H9 (cell line): ENCODE measurements around the gene ADGRG2. TPM values are rescaled to one million over a fixed set of nuclear protein-coding genes. Genes with fewer than 3 reads are reported as not detected.

ENCODE experiments used
- DNase-seq: peaks from one replicate; pipeline ENCODE4 v3.0.0-alpha.2; 2017
- H2AFZ ChIP-seq: one replicate; pipeline ENCODE4 v1.6.1; 2013; ENCODE audit warnings: mild to moderate bottlenecking, low read length, control low read depth, moderate library complexity
- H2AK5ac ChIP-seq: 2 replicates; pipeline ENCODE4 v1.6.1; 2013; ENCODE audit warnings: low read length, control low read depth, mixed read lengths; ENCODE audit not compliant: insufficient read length
- H2BK120ac ChIP-seq: one replicate; pipeline ENCODE4 v1.6.1; 2013; ENCODE audit warnings: low read depth, mild to moderate bottlenecking, low read length, control low read depth, inconsistent platforms; ENCODE audit not compliant: poor library complexity, severe bottlenecking
- H2BK12ac ChIP-seq: 2 replicates; pipeline ENCODE4 v1.6.1; 2013; ENCODE audit warnings: low read length, control low read depth, mixed read lengths, low read depth; ENCODE audit not compliant: insufficient read length
- H2BK15ac ChIP-seq: 2 replicates; pipeline ENCODE4 v1.6.1; 2013; ENCODE audit warnings: low read depth, low read length, control low read depth
- H2BK20ac ChIP-seq: one replicate; pipeline ENCODE4 v1.6.1; 2013; ENCODE audit warnings: low read depth, mild to moderate bottlenecking, low read length, control low read depth, inconsistent platforms; ENCODE audit not compliant: poor library complexity, severe bottlenecking
- H2BK5ac ChIP-seq: 2 replicates; pipeline ENCODE4 v1.6.1; 2013; ENCODE audit warnings: low read length, control low read depth, mixed read lengths; ENCODE audit not compliant: insufficient read length
- H3K14ac ChIP-seq: 2 replicates; pipeline ENCODE4 v1.6.1; 2013; ENCODE audit warnings: low read length, control low read depth; ENCODE audit not compliant: insufficient read depth
- H3K18ac ChIP-seq: 2 replicates; pipeline ENCODE4 v1.6.1; 2013; ENCODE audit warnings: low read depth, mild to moderate bottlenecking, mixed read lengths, low read length, control low read depth; ENCODE audit not compliant: insufficient read length
- H3K23ac ChIP-seq: 2 replicates; pipeline ENCODE4 v1.6.1; 2013; ENCODE audit warnings: low read length, control low read depth, mixed read lengths, low read depth; ENCODE audit not compliant: insufficient read length
- H3K23me2 ChIP-seq: 2 replicates; pipeline ENCODE4 v1.6.1; 2013; ENCODE audit warnings: low read depth, mild to moderate bottlenecking, mixed read lengths, low read length, control low read depth; ENCODE audit not compliant: insufficient read length, poor library complexity, severe bottlenecking
- H3K27ac ChIP-seq: 2 replicates; pipeline ENCODE4 v1.5.1; 2013; ENCODE audit warnings: low read length, control low read depth, mixed read lengths, low read depth; ENCODE audit not compliant: insufficient read length
- H3K27me3 ChIP-seq: 2 replicates; pipeline ENCODE4 v1.6.1; 2013; ENCODE audit warnings: low read length, control low read depth, inconsistent platforms; ENCODE audit not compliant: insufficient read depth
- H3K4ac ChIP-seq: 2 replicates; pipeline ENCODE4 v1.6.1; 2013; ENCODE audit warnings: low read depth, mild to moderate bottlenecking, control low read depth, inconsistent platforms, low read length, moderate library complexity
- H3K4me1 ChIP-seq: 2 replicates; pipeline ENCODE4 v1.6.1; 2013; ENCODE audit warnings: low read length, control low read depth, inconsistent platforms; ENCODE audit not compliant: insufficient read depth
- H3K4me2 ChIP-seq: 2 replicates; pipeline ENCODE4 v1.6.1; 2013; ENCODE audit warnings: low read length, control low read depth, mixed read lengths; ENCODE audit not compliant: insufficient read length, insufficient read depth
- H3K56ac ChIP-seq: 2 replicates; pipeline ENCODE4 v1.6.1; 2013; ENCODE audit warnings: low read depth, mild to moderate bottlenecking, mixed read lengths, low read length, control low read depth; ENCODE audit not compliant: insufficient read length
- H3K79me1 ChIP-seq: 2 replicates; pipeline ENCODE4 v1.6.1; 2013; ENCODE audit warnings: low read depth, mild to moderate bottlenecking, moderate library complexity, low read length, control low read depth, inconsistent platforms; ENCODE audit not compliant: insufficient read depth, poor library complexity, severe bottlenecking
- H3K79me2 ChIP-seq: 2 replicates; pipeline ENCODE4 v1.6.1; 2013; ENCODE audit warnings: low read length, control low read depth, inconsistent platforms; ENCODE audit not compliant: insufficient read depth
- H3K9ac ChIP-seq: 2 replicates; pipeline ENCODE4 v1.6.1; 2013; ENCODE audit warnings: low read length, control low read depth, mixed read lengths; ENCODE audit not compliant: insufficient read length; ENCODE audit errors: extremely low read depth
- H3K9me3 ChIP-seq: one replicate; pipeline ENCODE4 v1.6.1; 2013; ENCODE audit warnings: low read depth, low read length, inconsistent platforms; ENCODE audit not compliant: control insufficient read depth
- H3T11ph ChIP-seq: one replicate; pipeline ENCODE4 v1.6.1; 2013; ENCODE audit warnings: mild to moderate bottlenecking, low read length, control low read depth, inconsistent platforms
- H4K20me1 ChIP-seq: one replicate; pipeline ENCODE4 v1.6.1; 2013; ENCODE audit not compliant: control insufficient read depth, insufficient read length, insufficient read depth
- H4K5ac ChIP-seq: 2 replicates; pipeline ENCODE4 v1.6.1; 2013; ENCODE audit warnings: low read depth, mild to moderate bottlenecking, mixed read lengths, low read length, control low read depth; ENCODE audit not compliant: insufficient read length
- H4K8ac ChIP-seq: replicated peaks from 2 replicates; pipeline ENCODE4 v1.6.1; 2013; ENCODE audit warnings: low read length, control low read depth, mixed read lengths, low read depth; ENCODE audit not compliant: insufficient read length
- H4K91ac ChIP-seq: 2 replicates; pipeline ENCODE4 v1.6.1; 2013; ENCODE audit warnings: low read depth, mild to moderate bottlenecking, moderate library complexity, mixed read lengths, low read length, control low read depth; ENCODE audit not compliant: insufficient read length
- H3K27ac Mint-ChIP-seq, 3 experiments: 2 replicates in 2 of 3; 3 replicates in 1 of 3; pipeline ENCODE4 v1.8.0; 2020 to 2021; ENCODE audit warnings: mixed read lengths in 3 of 3, mild to moderate bottlenecking in 1 of 3, moderate library complexity in 1 of 3
- H3K27me3 Mint-ChIP-seq: 2 replicates; pipeline ENCODE4 v1.8.0; 2021; ENCODE audit warnings: low read depth, mild to moderate bottlenecking, moderate library complexity, mixed read lengths
- H3K36me3 Mint-ChIP-seq, 3 experiments: 2 replicates in 2 of 3; 3 replicates in 1 of 3; pipeline ENCODE4 v1.8.0; 2020 to 2021; ENCODE audit warnings: low read depth in 3 of 3, mixed read lengths in 3 of 3; ENCODE audit not compliant: insufficient read depth in 1 of 3
- H3K4me1 Mint-ChIP-seq, 2 experiments: 2 replicates each; pipeline ENCODE4 v1.8.0; 2020; ENCODE audit warnings: mixed read lengths in 2 of 2
- H3K4me3 Mint-ChIP-seq, 2 experiments: 2 replicates in 1 of 2; 3 replicates in 1 of 2; pipeline ENCODE4 v1.8.0; 2020 to 2021; ENCODE audit warnings: mild to moderate bottlenecking in 2 of 2, mixed read lengths in 2 of 2, moderate library complexity in 1 of 2
- H3K9me3 Mint-ChIP-seq, 2 experiments: 2 replicates in 1 of 2; 3 replicates in 1 of 2; pipeline ENCODE4 v1.8.0; 2020; ENCODE audit warnings: mild to moderate bottlenecking in 2 of 2, mixed read lengths in 2 of 2, moderate library complexity in 1 of 2
- WGBS: extraction: QIAGEN DNeasy Blood & Tissue Kit; methylation state at CpG from one replicate; pipeline ENCODE4 v1.1.7; 2013; ENCODE audit warnings: missing lambda C conversion rate, low lambda C conversion rate, mixed read lengths; ENCODE audit not compliant: insufficient read length; ENCODE audit errors: extremely low coverage; 5-methylcytosine and 5-hydroxymethylcytosine counted together
- total RNA-seq: library from RNA; stranded (reverse); gene quantifications from 2 replicates; pipeline ENCODE4 v1.2.1, GENCODE V29; 2021
- TF ChIP-seq, protein P1 (sequence below): fragments of 200-600 bp; sonication (generic); conservative IDR thresholded peaks from 3 replicates; pipeline ENCODE4 v1.8.0; 2021; ENCODE audit warnings: antibody characterized with exemption, mild to moderate bottlenecking

ADGRG2 gene
- total RNA-seq, 1 experiment from 2014 or later, result 6.8 TPM

DNA sequence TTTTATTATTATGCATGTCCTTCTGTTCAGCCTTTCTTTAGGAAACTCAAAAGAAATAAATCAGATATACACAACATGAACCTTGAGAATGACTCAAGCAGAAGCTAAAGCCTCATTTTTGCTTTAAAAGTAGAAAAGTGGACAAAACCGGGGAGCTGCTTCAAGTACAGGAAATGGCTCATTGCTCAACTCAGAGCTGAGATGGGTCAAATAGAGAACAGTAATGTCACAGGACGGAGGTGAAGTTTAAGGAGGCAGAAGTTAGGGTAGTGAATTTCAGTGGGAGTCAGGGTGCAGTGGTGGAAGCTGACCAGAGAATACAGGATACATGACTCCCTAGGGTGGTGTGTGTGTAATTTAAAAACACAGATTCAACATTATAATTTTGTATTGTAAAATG is 160.6 kb downstream of the ADGRG2 start:
- H4K5ac ChIP-seq, result no peak overlapping the region
- H3K4me2 ChIP-seq, result no peak overlapping the region
- no CpG with 5 or more reads among the region's 2 CpGs for WGBS

More for the DNA sequence above, 160.6 kb downstream of the ADGRG2 start:
- no peak overlapping the region for H3K27ac Mint-ChIP-seq
- Histone ChIP-seq H3T11ph (no peak overlapping the region), H2AK5ac (no peak overlapping the region), H3K9me3 (peaks cover 13% of the 10 kb centered on the region), H3K18ac (no peak overlapping the region), H3K27ac (no peak overlapping the region), H3K9ac (no peak overlapping the region), H2BK12ac (no peak overlapping the region), H2BK120ac (no peak overlapping the region), H3K27me3 (no peaks in the 10 kb centered on the region), H4K91ac (no peak overlapping the region), H4K20me1 (no peaks in the 10 kb centered on the region), H3K23me2 (no peaks in the 10 kb centered on the region), H4K8ac (no peak overlapping the region), H3K79me1 (no peaks in the 10 kb centered on the region), H3K23ac (no peak overlapping the region), H2BK20ac (no peak overlapping the region), H2BK5ac (no peak overlapping the region), H3K79me2 (no peaks in the 10 kb centered on the region), H2AFZ (no peak overlapping the region), H2BK15ac (no peak overlapping the region), H3K56ac (no peak overlapping the region), H3K4ac (no peak overlapping the region), H3K4me1 (no peaks in the 10 kb centered on the region), H3K14ac (no peak overlapping the region)
- peaks cover 72 to 74% of the 10 kb centered on the region in 2 experiments for H3K9me3 Mint-ChIP-seq
- peaks cover 0 to 13% (median 3%) of the 10 kb centered on the region in 3 experiments; a peak in 3 of 7 replicates for H3K36me3 Mint-ChIP-seq
- peaks cover 6 to 7% of the 10 kb centered on the region in 2 experiments for H3K4me1 Mint-ChIP-seq
- H3K27me3 Mint-ChIP-seq, result no peaks in the 10 kb centered on the region; the same call in 1 of the 2 replicates
- DNase-seq, result no peak
- no peak overlapping the region for H3K4me3 Mint-ChIP-seq
- TF ChIP-seq, protein P1, sequence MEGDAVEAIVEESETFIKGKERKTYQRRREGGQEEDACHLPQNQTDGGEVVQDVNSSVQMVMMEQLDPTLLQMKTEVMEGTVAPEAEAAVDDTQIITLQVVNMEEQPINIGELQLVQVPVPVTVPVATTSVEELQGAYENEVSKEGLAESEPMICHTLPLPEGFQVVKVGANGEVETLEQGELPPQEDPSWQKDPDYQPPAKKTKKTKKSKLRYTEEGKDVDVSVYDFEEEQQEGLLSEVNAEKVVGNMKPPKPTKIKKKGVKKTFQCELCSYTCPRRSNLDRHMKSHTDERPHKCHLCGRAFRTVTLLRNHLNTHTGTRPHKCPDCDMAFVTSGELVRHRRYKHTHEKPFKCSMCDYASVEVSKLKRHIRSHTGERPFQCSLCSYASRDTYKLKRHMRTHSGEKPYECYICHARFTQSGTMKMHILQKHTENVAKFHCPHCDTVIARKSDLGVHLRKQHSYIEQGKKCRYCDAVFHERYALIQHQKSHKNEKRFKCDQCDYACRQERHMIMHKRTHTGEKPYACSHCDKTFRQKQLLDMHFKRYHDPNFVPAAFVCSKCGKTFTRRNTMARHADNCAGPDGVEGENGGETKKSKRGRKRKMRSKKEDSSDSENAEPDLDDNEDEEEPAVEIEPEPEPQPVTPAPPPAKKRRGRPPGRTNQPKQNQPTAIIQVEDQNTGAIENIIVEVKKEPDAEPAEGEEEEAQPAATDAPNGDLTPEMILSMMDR, result no peak
